Stimulated activated CD4-positive, alpha-beta T cell treated with anti-CD3 and anti-CD28 coated beads, Interleukin-2, amount 100 ng/mL, for 48 hours (primary cell): ENCODE results near the gene STRN.
"Not testable (repeated sequence)": the region's sequence is repeated elsewhere in the genome, so short reads cannot be mapped to it uniquely, and the experiment has no call there.

Experiments
- DNase-seq, 2 donors: peaks; one replicate each; pipeline ENCODE4 v3.0.0-alpha.2; 2020

The STRN gene

DNA sequence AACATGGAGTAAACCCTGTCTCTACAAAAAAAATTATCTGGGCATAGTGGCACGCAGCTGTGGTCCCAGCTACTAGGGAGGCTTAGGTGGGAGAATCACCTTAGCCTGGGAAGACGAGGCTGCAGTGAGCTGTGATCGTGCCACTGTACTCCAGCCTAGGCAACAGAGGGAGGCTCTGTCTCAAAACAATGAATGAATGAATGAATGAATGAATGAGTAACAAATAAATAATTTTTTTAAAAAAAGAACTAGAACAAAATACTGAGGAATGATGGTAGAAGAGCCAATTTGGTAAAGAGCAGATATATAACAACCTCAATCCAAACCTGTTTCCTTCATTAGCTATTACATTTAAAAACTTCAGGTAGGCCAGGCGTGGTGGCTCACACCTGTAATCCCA lies 60.1 kb downstream of the STRN start:
- no peak for DNase-seq

DNA sequence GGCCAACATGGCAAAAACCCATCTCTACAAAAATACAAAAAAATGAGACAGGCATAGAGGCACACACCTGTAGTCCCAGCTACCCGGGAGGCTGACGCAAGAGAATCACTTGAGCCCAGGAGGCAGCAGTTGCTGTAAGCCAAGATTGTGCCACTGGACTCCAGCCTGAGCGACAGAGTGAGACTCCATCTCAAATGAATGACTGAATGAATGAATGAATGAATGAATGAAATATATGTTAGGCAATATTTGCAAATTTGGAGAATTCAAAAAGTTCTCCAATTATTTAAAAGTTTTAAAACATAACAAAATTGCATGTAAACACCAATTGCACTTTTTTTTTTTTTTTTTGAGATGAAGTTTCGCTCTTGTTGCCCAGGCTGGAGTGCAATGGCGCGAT lies 61.7 kb downstream of the STRN start:
- DNase-seq: no peak

DNA sequence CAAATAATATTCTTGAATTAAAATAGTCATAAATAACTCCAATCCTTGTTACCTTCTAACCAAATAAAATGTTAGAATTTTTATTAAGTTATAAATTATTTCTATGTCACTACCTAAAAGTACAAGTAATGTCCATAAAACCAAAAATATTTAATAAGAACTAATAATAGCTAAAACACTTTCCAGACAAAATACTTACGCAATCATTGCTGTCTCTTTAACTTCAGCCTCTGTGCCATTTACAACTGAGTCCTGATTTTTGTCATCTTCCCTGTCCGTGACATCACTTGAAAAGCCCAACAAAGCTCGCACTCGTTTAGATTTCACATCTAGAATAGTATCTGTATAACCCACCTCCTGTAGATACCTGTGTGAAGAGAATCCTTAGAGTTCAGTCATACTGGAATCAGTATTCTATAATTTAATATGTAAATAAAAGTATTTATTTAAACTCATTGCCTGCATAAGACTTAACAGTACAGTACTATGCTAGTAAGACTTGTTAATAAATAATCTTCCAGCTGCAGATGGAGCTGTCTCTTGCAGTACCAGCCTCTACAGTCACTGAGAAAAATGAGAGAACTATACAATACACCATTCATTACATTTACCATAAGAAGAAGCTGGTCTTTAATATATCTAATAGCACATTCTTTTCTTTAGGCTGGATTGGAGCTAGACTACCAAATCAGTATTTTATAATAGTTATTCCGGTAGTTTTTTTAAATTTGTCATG lies 63.8 kb downstream of the STRN start:
- DNase-seq: no peak

DNA sequence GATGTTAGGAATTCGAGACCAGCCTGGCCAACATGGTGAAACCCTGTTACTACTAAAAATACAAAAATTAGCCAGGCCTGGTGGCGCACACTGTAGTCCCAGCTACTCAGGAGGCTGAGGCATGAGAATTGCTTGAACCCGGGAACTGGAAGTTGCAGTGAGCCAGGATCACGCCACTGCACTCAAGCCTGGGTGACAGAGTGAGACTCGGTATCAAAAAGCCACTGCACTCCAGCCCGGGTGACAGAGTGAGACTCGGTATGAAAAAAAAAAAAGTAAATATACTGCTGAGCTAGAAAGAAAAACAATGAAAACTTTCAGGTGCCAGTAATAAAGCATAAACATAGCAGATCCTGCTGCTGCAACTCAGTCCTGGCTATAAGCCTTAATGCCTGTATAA lies 73.5 kb downstream of the STRN start:
- no peak for DNase-seq

- DNase-seq: no peak
Measured at GRCh38 chr2:36889795-36890194, 76.5 kb downstream of the STRN start.

DNA sequence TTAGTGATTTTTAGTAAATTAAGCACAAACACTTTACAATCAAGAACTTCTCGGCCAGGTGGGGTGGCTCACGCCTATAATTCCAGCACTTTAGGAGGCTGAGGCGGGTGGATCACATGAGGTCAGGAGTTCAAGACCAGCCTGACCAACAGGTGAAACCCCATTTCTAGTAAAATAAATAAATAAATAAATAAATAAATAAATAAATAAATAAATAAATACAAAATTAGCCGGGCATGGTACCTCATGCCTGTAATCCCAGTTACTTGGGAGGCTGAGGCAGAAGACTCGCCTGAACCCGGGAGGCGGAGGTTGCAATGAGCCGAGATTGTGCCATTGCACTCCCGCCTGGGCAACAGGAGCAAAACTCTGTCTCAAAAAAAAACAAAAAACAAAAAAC lies 79.2 kb downstream of the STRN start:
- not testable (repeated sequence) for DNase-seq

- DNase-seq: no peak
Measured at GRCh38 chr2:36886664-36887063, 79.7 kb downstream of the STRN start.

DNA sequence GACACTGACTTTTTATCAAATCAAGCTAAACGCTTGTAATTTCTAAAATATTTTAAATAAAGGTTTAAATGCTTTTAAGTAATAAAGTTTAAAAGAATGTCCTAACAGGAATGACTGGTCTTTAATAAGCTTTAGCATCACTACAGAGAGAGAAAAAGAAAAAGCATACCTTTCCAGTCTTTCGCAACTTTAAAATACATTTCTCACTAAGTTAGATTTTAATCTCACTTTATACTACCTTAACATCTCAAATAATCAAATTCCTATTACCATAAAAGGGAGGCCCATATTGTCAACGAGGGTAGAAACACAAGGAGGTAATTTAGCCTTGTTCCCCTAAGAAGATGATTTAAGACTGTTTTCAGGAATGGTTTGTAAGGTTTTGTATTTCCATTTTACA lies 80.7 kb downstream of the STRN start:
- DNase-seq: no peak

GRCh38 chr2:36882532-36882931 lies 83.8 kb downstream of the STRN start:
- DNase-seq: no peak

- no peak for DNase-seq
Measured at GRCh38 chr2:36881816-36882215, 84.5 kb downstream of the STRN start.

- DNase-seq: no peak
Measured at GRCh38 chr2:36878429-36878828, 87.9 kb downstream of the STRN start.

- no peak for DNase-seq
Measured at GRCh38 chr2:36871068-36871707, 95.1 kb downstream of the STRN start.

GRCh38 chr2:36869606-36870005 lies 96.7 kb downstream of the STRN start:
- no peak for DNase-seq

GRCh38 chr2:36861896-36862295 lies 104.4 kb downstream of the STRN start:
- no peak for DNase-seq

DNA sequence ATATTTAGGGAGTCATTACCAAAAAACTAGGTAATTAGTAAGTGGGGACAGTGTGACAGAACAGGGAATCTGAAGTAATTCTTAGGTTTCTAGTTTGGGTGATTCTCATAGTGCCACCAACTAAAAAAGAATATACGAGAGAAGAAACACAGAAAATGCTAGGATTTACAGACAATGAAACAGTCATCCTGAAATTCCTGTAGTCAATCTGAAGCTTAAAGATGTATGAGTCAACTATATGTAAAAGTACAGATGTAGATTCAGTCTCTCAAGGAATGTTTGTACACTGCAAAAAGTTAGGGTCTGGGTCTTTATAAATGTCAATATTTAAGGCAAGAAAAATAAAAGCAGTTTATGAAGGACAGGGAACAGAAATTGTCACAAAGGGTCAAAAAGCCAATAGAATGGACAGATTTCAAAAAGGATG lies 107.0 kb downstream of the STRN start:
- no peak for DNase-seq

DNA sequence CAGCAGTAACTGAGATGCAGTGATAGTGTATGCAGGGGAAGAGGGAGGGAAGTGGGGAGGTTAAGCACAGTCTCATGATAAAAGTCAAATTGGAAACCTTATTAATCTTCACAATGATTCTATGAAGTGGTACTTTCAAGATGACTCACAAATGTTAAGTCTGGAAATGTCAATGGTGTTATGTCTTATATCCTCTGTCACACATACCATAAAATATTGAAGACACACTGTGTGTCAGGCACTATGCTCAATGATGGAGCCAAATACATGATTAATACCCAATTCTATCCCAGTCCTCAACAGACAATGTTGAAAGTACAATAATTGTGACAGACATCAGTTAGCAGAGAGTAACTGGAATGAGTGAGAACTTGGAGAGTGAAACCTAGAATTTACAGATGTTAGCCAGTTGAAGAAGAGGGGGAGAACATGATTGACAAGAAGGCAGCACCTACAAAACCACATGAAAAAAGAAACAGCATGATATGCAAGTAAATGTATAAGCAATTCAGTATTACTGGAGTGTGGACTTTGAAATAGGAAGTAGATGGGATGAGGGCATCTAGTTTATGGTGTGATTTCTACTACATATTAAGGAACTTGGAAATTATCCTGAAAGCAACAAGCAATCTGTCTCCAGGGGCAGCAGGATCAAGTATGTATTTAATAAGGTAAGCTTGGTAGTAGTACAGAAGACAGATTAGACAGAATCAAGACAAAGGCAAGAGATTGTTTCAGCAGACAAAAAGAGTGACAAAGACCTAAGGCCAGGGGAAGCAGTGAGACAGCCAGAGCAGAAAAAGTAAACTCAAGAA lies 107.6 kb downstream of the STRN start:
- no peak for DNase-seq

GRCh38 chr2:36857713-36858112 lies 108.6 kb downstream of the STRN start:
- DNase-seq: no peak

- no peak for DNase-seq
Measured at GRCh38 chr2:36855429-36855828, 110.9 kb downstream of the STRN start.

DNA sequence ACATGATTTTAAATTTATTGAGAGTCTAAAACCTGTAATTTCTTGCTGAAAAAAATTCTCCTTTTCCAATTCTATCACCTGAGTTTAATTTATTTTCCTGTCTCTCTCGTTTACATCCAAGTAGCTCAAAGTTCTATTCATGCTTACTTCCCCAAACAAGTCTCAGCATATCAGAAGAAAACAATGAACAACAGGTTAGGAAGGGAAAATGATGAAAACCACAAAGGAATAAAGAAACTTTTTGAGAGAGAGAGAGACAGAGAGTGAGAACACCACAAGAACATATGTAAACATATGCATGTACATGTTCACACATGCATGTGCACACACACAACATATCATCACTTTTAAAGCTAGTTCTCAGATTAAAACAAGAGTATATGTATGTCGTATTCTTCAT lies 112.1 kb downstream of the STRN start:
- DNase-seq: no peak

DNA sequence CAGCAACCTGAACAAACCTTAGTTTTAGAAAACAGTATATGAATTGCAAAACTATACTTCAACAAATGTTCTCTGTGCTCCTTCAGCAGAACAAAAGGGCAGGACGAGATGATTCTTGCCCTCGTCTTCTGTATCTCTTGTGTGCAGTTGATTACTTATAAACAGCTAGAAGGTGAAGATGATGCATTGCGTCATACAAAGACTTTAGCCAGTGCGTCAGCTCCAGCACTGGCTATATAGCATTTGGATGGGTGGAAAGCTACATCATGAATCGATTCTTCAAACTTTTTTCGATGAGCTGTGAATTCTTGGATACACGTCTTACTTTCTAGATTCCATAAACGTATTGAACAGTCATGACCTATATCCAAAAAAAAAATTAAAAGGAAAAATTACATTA lies 117.1 kb downstream of the STRN start:
- no peak for DNase-seq

GRCh38 chr2:36843838-36844237 lies 122.5 kb downstream of the STRN start:
- no peak for DNase-seq

DNA sequence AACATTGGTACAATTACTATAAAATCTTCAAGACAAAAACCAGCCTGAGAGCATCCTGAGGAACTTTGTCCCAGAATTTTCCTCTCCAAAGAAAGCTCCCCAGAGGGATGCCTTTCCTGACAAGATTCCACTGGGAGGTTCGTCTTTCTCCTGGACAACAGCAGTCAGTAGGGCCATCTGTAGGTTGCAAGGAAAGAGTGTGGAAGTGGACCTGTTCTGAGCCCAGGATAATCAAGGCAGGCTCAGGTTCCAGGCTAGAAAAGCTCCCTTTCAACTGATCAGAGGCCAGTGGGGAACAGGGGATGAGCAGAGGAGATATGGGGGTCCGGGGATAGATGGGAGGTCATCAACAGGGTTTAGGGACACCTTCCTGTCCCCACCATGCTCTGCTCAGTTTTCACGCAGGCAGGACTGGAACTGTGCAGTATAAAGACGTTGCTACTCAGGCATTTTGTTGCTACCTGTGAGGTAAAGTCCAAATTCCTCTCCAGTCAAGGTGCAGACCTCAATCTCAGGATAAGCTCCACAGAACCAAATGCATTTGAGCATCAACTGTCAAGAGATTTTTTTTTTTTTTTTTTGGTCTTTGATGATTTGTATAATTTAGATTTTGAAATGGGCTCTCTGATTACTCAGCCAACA lies 126.2 kb downstream of the STRN start:
- no peak for DNase-seq

DNA sequence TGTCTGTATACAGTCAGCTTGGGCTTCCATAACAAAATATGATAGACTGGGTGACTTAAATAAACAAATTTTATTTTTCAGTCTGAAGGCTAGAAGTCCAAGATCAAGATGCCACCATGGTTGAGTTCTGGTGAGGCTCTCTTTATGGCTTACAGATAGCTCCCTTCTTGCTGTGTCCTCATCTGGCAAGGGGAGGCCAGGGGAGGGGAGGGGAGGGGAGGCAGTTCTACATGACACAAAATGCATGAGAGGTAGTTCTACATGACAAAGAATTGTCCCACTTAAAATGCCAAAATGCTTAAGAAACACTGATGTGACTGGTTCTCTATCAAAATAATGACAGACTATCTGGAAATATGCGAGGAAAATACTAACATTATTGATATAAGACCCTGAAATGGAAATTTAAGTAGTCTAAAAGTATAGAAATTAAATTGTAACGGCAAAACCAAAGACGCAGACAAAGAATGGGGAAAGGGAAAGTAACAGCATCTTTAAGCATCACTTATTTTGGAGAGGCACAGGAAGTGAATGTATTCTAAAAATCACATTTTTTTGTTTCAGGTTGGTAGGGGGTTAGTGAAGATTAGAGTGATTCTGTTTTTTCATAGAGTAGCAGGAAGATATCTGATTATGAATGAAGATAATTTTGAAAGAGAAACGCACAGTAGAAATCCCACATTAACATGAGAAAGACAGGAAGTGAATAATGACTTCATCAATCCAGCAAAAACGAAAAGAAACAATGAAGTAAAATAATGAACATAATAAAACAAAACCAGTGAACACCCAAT lies 131.4 kb downstream of the STRN start:
- no peak for DNase-seq
